ENCODE results near the gene LIG4. TPM values are rescaled to one million over a fixed set of nuclear protein-coding genes. Genes with fewer than 3 reads are reported as not detected.
A peak's percentile ranks its signal among the peaks of the same experiment; 100 is the strongest.

LIG4 gene
- total and polyA plus RNA-seq, 9 of the 15 experiments (the other 6 are each of a cell fraction or from before 2014, with no cell fraction given), result 1.5 to 7.8 (median 5.1) TPM

DNA sequence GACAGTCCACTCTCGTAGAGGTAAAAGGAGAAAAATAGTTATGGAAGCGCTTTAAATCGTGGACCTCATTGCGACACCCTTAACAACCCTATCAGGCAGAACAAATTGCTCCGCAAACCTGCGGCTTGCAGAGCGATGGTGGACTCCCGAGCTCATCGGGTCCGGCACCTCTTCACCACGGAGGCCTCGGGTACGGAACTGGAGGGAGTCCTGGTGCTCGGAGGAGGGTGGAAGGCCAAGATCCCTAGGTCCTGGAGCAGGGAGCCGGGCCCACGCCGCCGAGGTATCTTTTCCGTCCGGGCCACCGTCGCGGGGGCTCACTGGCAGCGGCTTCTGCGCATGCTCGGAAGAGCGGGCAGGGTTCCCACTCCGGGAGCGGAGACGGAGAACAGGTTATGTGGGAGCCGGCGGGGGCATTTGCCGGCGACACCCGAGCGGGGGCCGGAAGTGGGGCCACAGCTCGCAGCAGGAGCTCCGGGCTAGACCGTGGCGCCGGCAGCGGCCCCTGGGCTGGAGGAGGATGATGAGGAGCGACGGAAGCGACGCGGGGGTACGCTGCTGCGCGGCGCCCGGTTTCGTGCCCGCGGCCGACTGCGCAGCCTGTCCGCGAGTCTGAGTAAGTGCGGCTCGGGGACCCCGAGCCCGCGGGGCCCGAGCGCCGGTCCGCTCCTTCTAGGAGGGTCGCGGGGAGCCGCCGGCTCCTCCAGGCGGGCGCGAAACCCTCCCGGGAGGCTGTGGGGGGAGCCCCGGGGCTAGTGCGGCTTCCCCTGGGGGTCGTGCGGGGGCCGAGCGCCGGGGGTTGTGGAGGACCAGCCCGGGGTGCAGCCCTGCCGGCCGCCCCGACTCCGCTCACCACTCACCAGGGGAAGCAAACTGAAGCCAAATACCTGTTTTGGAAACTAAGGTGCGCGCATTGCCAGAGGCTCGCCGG is 3.0 kb upstream of the LIG4 start, which contains the start of gene ABHD13 (continued):
- TF ChIP-seq ZNF253 (CRISPR knock-in tag; conservative IDR thresholded peaks at IDR 0.05), result no peak
- peak; percentile 82 for TF ChIP-seq CEBPG (CRISPR knock-in tag; IDR thresholded peaks at IDR 0.05)
- peak; percentile 50 to 94 for TF ChIP-seq CEBPG (tag; conservative IDR thresholded peaks at IDR 0.05 in 1 of 2, IDR thresholded peaks at IDR 0.05 in 1 of 2)
- 0 out of 2 replicates have a peak, but pooled peaks have one; percentile 24 for TF ChIP-seq POLR2H (tag; IDR thresholded peaks at IDR 0.05; ENCODE audit: low read depth)
- no peak for TF ChIP-seq HNRNPK (IDR thresholded peaks at IDR 0.05; ENCODE audit: low read depth, low read length, poor library complexity, severe bottlenecking)
- TF ChIP-seq MAZ (CRISPR knock-in tag; conservative IDR thresholded peaks at IDR 0.05 in 1 of 2, IDR thresholded peaks at IDR 0.05 in 1 of 2), result peak; percentile 92 to 98
- TF ChIP-seq FIP1L1 (IDR thresholded peaks at IDR 0.05; ENCODE audit: low read depth, low read length, poor library complexity, severe bottlenecking), result peak; percentile 70
- no peak for TF ChIP-seq MED1 (CRISPR knock-in tag; IDR thresholded peaks at IDR 0.05; ENCODE audit: borderline replicate concordance)
- no peak for TF ChIP-seq ZKSCAN8 (CRISPR knock-in tag; IDR thresholded peaks at IDR 0.05)
- no peak for TF ChIP-seq NUFIP1 (IDR thresholded peaks at IDR 0.05; ENCODE audit: partially characterized antibody)
- TF ChIP-seq ZEB2 (IDR thresholded peaks at IDR 0.05), result peak; percentile 77; the same call in 1 of the 2 replicates
- peak; percentile 96 for TF ChIP-seq GABPB1 (CRISPR knock-in tag; IDR thresholded peaks at IDR 0.05)
- no peak for TF ChIP-seq ZFPM2 (CRISPR knock-in tag; IDR thresholded peaks at IDR 0.05)
- no peak for TF ChIP-seq ZNF184 (CRISPR knock-in tag; IDR thresholded peaks at IDR 0.05)
- TF ChIP-seq CTBP1 (IDR thresholded peaks at IDR 0.05; ENCODE audit: borderline replicate concordance), result peak; percentile 49; the same call in 1 of the 2 replicates
- peak in 1 of 2 experiments; percentile 90; a peak in 2 of 4 replicates for TF ChIP-seq TRIM24 (IDR thresholded peaks at IDR 0.05)
- peak; percentile 69 for TF ChIP-seq SUPT5H (IDR thresholded peaks at IDR 0.05)
- TF ChIP-seq, protein P1, sequence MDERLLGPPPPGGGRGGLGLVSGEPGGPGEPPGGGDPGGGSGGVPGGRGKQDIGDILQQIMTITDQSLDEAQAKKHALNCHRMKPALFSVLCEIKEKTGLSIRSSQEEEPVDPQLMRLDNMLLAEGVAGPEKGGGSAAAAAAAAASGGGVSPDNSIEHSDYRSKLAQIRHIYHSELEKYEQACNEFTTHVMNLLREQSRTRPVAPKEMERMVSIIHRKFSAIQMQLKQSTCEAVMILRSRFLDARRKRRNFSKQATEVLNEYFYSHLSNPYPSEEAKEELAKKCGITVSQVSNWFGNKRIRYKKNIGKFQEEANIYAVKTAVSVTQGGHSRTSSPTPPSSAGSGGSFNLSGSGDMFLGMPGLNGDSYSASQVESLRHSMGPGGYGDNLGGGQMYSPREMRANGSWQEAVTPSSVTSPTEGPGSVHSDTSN (CRISPR knock-in tag; IDR thresholded peaks at IDR 0.05; ENCODE audit: low read depth), result no peak
- TF ChIP-seq, protein P1 (tag; conservative IDR thresholded peaks at IDR 0.05; ENCODE audit: low read depth), result no peak
- TF ChIP-seq TOE1 (IDR thresholded peaks at IDR 0.05; ENCODE audit: borderline replicate concordance), result peak; percentile 70
- no peak for TF ChIP-seq TOE1 (CRISPR knock-in tag; IDR thresholded peaks at IDR 0.05; ENCODE audit: borderline replicate concordance, low read depth)
- TF ChIP-seq MTA3 (IDR thresholded peaks at IDR 0.05; ENCODE audit: borderline replicate concordance), result peak; percentile 98
- TF ChIP-seq BRCA1 (IDR thresholded peaks at IDR 0.05), result no peak
- TF ChIP-seq BRCA1 (CRISPR knock-in tag; IDR thresholded peaks at IDR 0.05), result no peak
- no peak for TF ChIP-seq DEAF1 (CRISPR knock-in tag; IDR thresholded peaks at IDR 0.05)
- TF ChIP-seq IRF2 (CRISPR knock-in tag; IDR thresholded peaks at IDR 0.05), result no peak
